Measurements from ENCODE around the gene TBC1D7.

GRCh38 chr6:13278991-13279390, 49.3 kb downstream of the TBC1D7 start:
- TF ChIP-seq CTCF (IDR thresholded peaks at IDR 0.05) = no peak
- no peak for TF ChIP-seq EZH2 (IDR thresholded peaks at IDR 0.05; ENCODE audit: borderline replicate concordance, insufficient read depth, low read depth, low read length, poor library complexity, severe bottlenecking)

Measured in B cell (primary cell).